GM13976 (cell line): ENCODE results near the gene SMIM21.

Experiments
- DNase-seq: peaks from one replicate; pipeline ENCODE4 v3.0.0; 2012; ENCODE audit warnings: low spot score
- CTCF ChIP-seq: IDR thresholded peaks from 2 replicates; pipeline ENCODE4 v1.5.1; 2012; ENCODE audit warnings: borderline replicate concordance, mild to moderate bottlenecking; ENCODE audit not compliant: insufficient read depth; ENCODE audit errors: extremely low read depth, missing control alignments, control extremely low read depth
- in situ Hi-C: fragments of 300-500 bp; cut with MboI; formaldehyde crosslinking; loops from one replicate; pipeline ENCODE4 v1.12.0; 2022; ENCODE audit warnings: low sequenced_read_pairs, mixed read lengths, inconsistent platforms; ENCODE audit not compliant: unreplicated experiment

SMIM21 gene

GRCh38 chr18:75405351-75405750, 22.2 kb downstream of the SMIM21 start:
- no peak for TF ChIP-seq CTCF
- no peak for DNase-seq
- in situ Hi-C loops, result no loop called here

GRCh38 chr18:75400366-75400765, 27.1 kb downstream of the SMIM21 start:
- TF ChIP-seq CTCF, result no peak
- in situ Hi-C loops, result no loop called here

GRCh38 chr18:75395137-75395536, 32.4 kb downstream of the SMIM21 start:
- DNase-seq, result no peak
- no peak for TF ChIP-seq CTCF
- in situ Hi-C loops, result no loop called here

More at GRCh38 chr18:75400366-75400765, 27.1 kb downstream of the SMIM21 start:
- DNase-seq, result no peak

- no peak for TF ChIP-seq CTCF
- DNase-seq, result no peak
- in situ Hi-C loops, result no loop called here
Observed at GRCh38 chr18:75393721-75394120, 33.8 kb downstream of the SMIM21 start.

- in situ Hi-C loops, result no loop called here
- no peak for DNase-seq
- TF ChIP-seq CTCF, result no peak
Observed at GRCh38 chr18:75392226-75392578, 35.3 kb downstream of the SMIM21 start.

- in situ Hi-C loops, result no loop called here
- DNase-seq, result no peak
- no peak for TF ChIP-seq CTCF
Observed at GRCh38 chr18:75391279-75392225, 36.0 kb downstream of the SMIM21 start.
